ENCODE data around the gene IRAK1. TPM values are rescaled to one million over a fixed set of nuclear protein-coding genes. Genes with fewer than 3 reads are reported as not detected.
A peak's percentile ranks its signal among the peaks of the same experiment; 100 is the strongest.

The IRAK1 gene
- total and polyA plus RNA-seq, 9 of the 15 experiments (the other 6 are each of a cell fraction or from before 2014, with no cell fraction given), result 11.6 to 261 (median 91.6) TPM

DNA sequence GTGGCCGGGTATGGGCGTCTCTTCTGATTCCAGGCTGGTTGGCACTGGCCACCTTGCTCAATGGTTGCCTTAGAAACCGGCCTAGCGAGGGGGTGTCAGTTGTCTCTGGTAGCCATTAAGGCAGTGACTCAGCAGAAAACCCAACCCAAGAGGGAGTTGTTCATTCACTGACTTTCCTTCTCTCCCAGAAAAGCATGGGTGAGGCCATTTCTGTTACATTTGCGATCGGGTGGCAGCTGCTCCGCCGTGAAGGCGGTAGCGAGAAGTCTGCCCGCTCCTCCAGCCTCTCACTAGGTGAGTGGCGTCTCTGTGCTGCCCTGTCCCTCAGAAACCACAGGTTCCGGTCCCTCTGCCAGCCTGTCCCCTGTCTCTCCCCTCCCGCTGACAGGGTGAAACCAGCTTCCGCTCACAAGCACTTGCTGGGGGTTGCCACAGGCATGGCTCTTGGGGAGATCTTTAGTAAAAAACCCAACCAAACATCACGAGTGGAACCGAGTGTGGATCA, 17.4 kb downstream of the IRAK1 start (continued):
- no peak for TF ChIP-seq NKRF (IDR thresholded peaks at IDR 0.05; ENCODE audit: borderline replicate concordance)
- no peak for TF ChIP-seq HNRNPLL (IDR thresholded peaks at IDR 0.05; ENCODE audit: low read depth, low read length, poor library complexity, severe bottlenecking)
- no peak for TF ChIP-seq ZBTB43 (CRISPR knock-in tag; IDR thresholded peaks at IDR 0.05)
- TF ChIP-seq KAT7 (CRISPR knock-in tag; IDR thresholded peaks at IDR 0.05; ENCODE audit: borderline replicate concordance), result 0 out of 2 replicates have a peak, but pooled peaks have one; percentile 44
- no peak for TF ChIP-seq ATF6 (CRISPR knock-in tag; IDR thresholded peaks at IDR 0.05)
- TF ChIP-seq, protein P1, sequence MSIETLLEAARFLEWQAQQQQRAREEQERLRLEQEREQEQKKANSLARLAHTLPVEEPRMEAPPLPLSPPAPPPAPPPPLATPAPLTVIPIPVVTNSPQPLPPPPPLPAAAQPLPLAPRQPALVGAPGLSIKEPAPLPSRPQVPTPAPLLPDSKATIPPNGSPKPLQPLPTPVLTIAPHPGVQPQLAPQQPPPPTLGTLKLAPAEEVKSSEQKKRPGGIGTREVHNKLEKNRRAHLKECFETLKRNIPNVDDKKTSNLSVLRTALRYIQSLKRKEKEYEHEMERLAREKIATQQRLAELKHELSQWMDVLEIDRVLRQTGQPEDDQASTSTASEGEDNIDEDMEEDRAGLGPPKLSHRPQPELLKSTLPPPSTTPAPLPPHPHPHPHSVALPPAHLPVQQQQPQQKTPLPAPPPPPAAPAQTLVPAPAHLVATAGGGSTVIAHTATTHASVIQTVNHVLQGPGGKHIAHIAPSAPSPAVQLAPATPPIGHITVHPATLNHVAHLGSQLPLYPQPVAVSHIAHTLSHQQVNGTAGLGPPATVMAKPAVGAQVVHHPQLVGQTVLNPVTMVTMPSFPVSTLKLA (conservative IDR thresholded peaks at IDR 0.05), result no peak
- TF ChIP-seq ZNF57 (CRISPR knock-in tag; IDR thresholded peaks at IDR 0.05), result peak; percentile 84; the same call in 1 of the 2 replicates
- TF ChIP-seq XRCC3 (IDR thresholded peaks at IDR 0.05), result no peak
- TF ChIP-seq, protein P2, sequence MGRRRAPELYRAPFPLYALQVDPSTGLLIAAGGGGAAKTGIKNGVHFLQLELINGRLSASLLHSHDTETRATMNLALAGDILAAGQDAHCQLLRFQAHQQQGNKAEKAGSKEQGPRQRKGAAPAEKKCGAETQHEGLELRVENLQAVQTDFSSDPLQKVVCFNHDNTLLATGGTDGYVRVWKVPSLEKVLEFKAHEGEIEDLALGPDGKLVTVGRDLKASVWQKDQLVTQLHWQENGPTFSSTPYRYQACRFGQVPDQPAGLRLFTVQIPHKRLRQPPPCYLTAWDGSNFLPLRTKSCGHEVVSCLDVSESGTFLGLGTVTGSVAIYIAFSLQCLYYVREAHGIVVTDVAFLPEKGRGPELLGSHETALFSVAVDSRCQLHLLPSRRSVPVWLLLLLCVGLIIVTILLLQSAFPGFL (CRISPR knock-in tag; IDR thresholded peaks at IDR 0.05), result no peak
- TF ChIP-seq, protein P3, sequence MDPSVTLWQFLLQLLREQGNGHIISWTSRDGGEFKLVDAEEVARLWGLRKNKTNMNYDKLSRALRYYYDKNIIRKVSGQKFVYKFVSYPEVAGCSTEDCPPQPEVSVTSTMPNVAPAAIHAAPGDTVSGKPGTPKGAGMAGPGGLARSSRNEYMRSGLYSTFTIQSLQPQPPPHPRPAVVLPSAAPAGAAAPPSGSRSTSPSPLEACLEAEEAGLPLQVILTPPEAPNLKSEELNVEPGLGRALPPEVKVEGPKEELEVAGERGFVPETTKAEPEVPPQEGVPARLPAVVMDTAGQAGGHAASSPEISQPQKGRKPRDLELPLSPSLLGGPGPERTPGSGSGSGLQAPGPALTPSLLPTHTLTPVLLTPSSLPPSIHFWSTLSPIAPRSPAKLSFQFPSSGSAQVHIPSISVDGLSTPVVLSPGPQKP (CRISPR knock-in tag; IDR thresholded peaks at IDR 0.05), result no peak
- peak; percentile 36; the same call in 1 of the 2 replicates for TF ChIP-seq PHF8 (IDR thresholded peaks at IDR 0.05; ENCODE audit: borderline replicate concordance, low read length)
- no peak for TF ChIP-seq ZNF695 (CRISPR knock-in tag; IDR thresholded peaks at IDR 0.05)
- TF ChIP-seq, protein P4, sequence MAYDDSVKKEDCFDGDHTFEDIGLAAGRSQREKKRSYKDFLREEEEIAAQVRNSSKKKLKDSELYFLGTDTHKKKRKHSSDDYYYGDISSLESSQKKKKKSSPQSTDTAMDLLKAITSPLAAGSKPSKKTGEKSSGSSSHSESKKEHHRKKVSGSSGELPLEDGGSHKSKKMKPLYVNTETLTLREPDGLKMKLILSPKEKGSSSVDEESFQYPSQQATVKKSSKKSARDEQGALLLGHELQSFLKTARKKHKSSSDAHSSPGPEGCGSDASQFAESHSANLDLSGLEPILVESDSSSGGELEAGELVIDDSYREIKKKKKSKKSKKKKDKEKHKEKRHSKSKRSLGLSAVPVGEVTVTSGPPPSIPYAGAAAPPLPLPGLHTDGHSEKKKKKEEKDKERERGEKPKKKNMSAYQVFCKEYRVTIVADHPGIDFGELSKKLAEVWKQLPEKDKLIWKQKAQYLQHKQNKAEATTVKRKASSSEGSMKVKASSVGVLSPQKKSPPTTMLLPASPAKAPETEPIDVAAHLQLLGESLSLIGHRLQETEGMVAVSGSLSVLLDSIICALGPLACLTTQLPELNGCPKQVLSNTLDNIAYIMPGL (CRISPR knock-in tag; IDR thresholded peaks at IDR 0.05), result no peak
- peak; percentile 89; the same call in 1 of the 2 replicates for TF ChIP-seq ZNF584 (CRISPR knock-in tag; IDR thresholded peaks at IDR 0.05; ENCODE audit: low read depth)
- no peak for TF ChIP-seq SIN3B (IDR thresholded peaks at IDR 0.05; ENCODE audit: low read depth)
- TF ChIP-seq ZNF830 (CRISPR knock-in tag; IDR thresholded peaks at IDR 0.05), result no peak
